ENCODE results near the gene CDK8.

Gene CDK8

DNA sequence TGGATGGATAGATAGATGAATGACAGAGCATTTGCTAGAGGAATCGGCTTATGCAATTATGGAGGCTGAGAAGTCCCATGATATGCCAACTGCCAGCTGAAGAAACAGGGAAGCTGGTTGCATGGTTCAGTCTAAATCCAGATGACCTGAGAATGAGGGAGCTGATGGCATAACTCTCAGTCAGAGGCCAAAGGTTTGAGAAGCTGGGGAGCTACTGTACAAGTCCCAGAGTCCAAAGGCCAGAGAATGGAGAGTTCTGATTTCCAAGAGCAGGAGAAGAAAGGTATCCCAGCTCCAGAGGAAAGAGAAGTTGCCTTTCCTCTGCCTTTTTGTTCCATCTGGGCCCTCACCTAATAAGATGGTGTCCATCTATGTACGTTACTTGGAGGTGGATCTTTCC is 108.3 kb downstream of the CDK8 start:
- Histone ChIP-seq H3K4me1 (ENCODE audit: control insufficient read depth in 5 of 5, insufficient read depth in 5 of 5, low read length in 5 of 5) (no peaks in the 10 kb centered on the region), H3K9me3 (ENCODE audit: control insufficient read depth in 5 of 5, low read length in 5 of 5) (no peaks in the 10 kb centered on the region), H3K9ac (ENCODE audit: low read length in 5 of 5) (no peak overlapping the region), H3K4me3 (ENCODE audit: low read depth in 1 of 5, low read length in 5 of 5) (no peak overlapping the region), H3K27ac (ENCODE audit: low read depth, low read length) (no peak overlapping the region), H3K36me3 (ENCODE audit: control insufficient read depth in 5 of 5, insufficient read depth in 5 of 5, low read length in 5 of 5) (peaks cover 2 to 4% (median 3%) of the 10 kb centered on the region in 5 donors), H3K27me3 (ENCODE audit: control insufficient read depth in 5 of 5, insufficient read depth in 4 of 5, low read length in 5 of 5) (no peaks in the 10 kb centered on the region)

DNA sequence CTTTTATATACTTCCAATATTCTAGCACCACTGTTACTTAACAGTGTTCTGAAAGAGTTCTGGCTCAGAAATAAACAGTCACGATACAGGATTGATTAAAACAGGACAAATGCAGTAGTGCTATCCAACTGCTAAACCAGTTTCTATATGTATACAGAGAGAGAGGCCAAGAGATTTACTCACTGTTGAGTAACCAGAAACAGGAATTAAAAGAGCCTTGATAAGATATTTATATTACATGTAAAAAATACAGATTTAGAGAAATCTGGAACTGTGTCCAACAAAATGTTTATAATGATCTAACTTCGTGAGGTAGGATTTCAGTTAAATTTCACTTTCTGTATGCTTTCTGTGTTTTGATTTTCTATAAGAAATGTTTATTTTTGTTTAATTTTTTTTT is 116.6 kb downstream of the CDK8 start:
- Histone ChIP-seq H3K36me3 (ENCODE audit: control insufficient read depth in 5 of 5, insufficient read depth in 5 of 5, low read length in 5 of 5) (peaks cover 0 to 8% (median 0%) of the 10 kb centered on the region in 5 donors), H3K9ac (ENCODE audit: low read length in 5 of 5) (no peak overlapping the region), H3K4me3 (ENCODE audit: low read depth in 1 of 5, low read length in 5 of 5) (no peak overlapping the region), H3K27me3 (ENCODE audit: control insufficient read depth in 5 of 5, insufficient read depth in 4 of 5, low read length in 5 of 5) (no peaks in the 10 kb centered on the region), H3K4me1 (ENCODE audit: control insufficient read depth in 5 of 5, insufficient read depth in 5 of 5, low read length in 5 of 5) (no peaks in the 10 kb centered on the region), H3K9me3 (ENCODE audit: control insufficient read depth in 5 of 5, low read length in 5 of 5) (no peaks in the 10 kb centered on the region), H3K27ac (ENCODE audit: low read depth, low read length) (no peak overlapping the region)

DNA sequence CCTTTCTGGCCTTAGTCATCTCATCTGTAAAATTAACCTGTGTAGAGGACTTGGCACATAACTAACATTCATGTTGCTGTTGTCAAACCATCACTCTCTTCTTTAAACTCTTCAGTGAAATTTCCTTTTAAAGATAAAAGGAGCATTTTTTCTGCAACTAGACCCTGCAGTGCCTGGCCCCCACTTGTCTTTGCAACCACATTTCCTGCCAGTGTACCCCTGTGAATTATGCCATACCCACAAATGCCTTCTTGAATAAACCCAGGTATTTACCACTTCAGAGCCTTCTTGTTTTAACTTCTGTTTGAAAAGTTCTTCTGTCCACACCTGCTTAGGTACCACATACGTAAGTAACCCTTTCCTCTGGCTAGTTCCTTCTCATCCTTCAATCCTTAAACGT is 118.8 kb downstream of the CDK8 start:
- Histone ChIP-seq H3K27ac (ENCODE audit: low read depth, low read length) (no peak overlapping the region), H3K9ac (ENCODE audit: low read length in 5 of 5) (no peak overlapping the region), H3K4me3 (ENCODE audit: low read depth in 1 of 5, low read length in 5 of 5) (no peak overlapping the region), H3K9me3 (ENCODE audit: control insufficient read depth in 5 of 5, low read length in 5 of 5) (no peaks in the 10 kb centered on the region), H3K4me1 (ENCODE audit: control insufficient read depth in 5 of 5, insufficient read depth in 5 of 5, low read length in 5 of 5) (no peaks in the 10 kb centered on the region), H3K27me3 (ENCODE audit: control insufficient read depth in 5 of 5, insufficient read depth in 4 of 5, low read length in 5 of 5) (no peaks in the 10 kb centered on the region), H3K36me3 (ENCODE audit: control insufficient read depth in 5 of 5, insufficient read depth in 5 of 5, low read length in 5 of 5) (peaks cover 0 to 6% (median 0%) of the 10 kb centered on the region in 5 donors)

GRCh38 chr13:26376430-26376829 is 122.5 kb downstream of the CDK8 start:
- Histone ChIP-seq H3K4me1 (ENCODE audit: control insufficient read depth in 5 of 5, insufficient read depth in 5 of 5, low read length in 5 of 5) (no peaks in the 10 kb centered on the region), H3K27ac (ENCODE audit: low read depth, low read length) (no peak overlapping the region), H3K36me3 (ENCODE audit: control insufficient read depth in 5 of 5, insufficient read depth in 5 of 5, low read length in 5 of 5) (peaks cover 0 to 3% (median 0%) of the 10 kb centered on the region in 5 donors), H3K9me3 (ENCODE audit: control insufficient read depth in 5 of 5, low read length in 5 of 5) (no peaks in the 10 kb centered on the region), H3K27me3 (ENCODE audit: control insufficient read depth in 5 of 5, insufficient read depth in 4 of 5, low read length in 5 of 5) (no peaks in the 10 kb centered on the region), H3K9ac (ENCODE audit: low read length in 5 of 5) (no peak overlapping the region), H3K4me3 (ENCODE audit: low read depth in 1 of 5, low read length in 5 of 5) (no peak overlapping the region)

- no peaks in the 10 kb centered on the region for H3K4me1 ChIP-seq (ENCODE audit: control insufficient read depth in 5 of 5, insufficient read depth in 5 of 5, low read length in 5 of 5)
- no peak overlapping the region for H3K27ac ChIP-seq (ENCODE audit: low read depth, low read length)
- H3K4me3 ChIP-seq (ENCODE audit: low read depth in 1 of 5, low read length in 5 of 5), result no peak overlapping the region
- H3K27me3 ChIP-seq (ENCODE audit: control insufficient read depth in 5 of 5, insufficient read depth in 4 of 5, low read length in 5 of 5), result no peaks in the 10 kb centered on the region
- H3K36me3 ChIP-seq (ENCODE audit: control insufficient read depth in 5 of 5, insufficient read depth in 5 of 5, low read length in 5 of 5), result peaks cover 0 to 3% (median 0%) of the 10 kb centered on the region in 5 donors
- no peak overlapping the region for H3K9ac ChIP-seq (ENCODE audit: low read length in 5 of 5)
- H3K9me3 ChIP-seq (ENCODE audit: control insufficient read depth in 5 of 5, low read length in 5 of 5), result no peaks in the 10 kb centered on the region
Observed at GRCh38 chr13:26377038-26377437, 123.1 kb downstream of the CDK8 start.

DNA sequence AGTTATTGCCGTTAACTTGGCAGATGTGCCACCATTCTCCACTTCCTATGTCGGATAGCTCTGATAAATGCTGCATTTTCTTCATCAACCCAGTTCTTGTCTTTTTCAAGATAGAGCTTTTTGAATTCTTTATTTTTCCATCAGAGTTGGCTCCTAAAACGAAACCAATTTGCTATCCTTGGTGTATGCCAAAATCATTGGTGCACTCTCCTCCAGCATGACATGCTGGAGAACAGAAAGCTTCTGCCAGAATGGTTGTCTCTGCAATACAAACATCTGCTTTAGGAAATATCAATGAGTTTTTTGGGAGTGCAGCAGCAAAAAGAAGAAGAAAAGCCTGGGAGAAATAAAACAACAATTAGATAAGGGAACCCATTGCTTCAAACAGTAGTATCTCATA is 124.2 kb downstream of the CDK8 start:
- Histone ChIP-seq H3K27me3 (ENCODE audit: control insufficient read depth in 5 of 5, insufficient read depth in 4 of 5, low read length in 5 of 5) (no peaks in the 10 kb centered on the region), H3K9ac (ENCODE audit: low read length in 5 of 5) (no peak overlapping the region), H3K4me3 (ENCODE audit: low read depth in 1 of 5, low read length in 5 of 5) (no peak overlapping the region), H3K9me3 (ENCODE audit: control insufficient read depth in 5 of 5, low read length in 5 of 5) (no peaks in the 10 kb centered on the region), H3K4me1 (ENCODE audit: control insufficient read depth in 5 of 5, insufficient read depth in 5 of 5, low read length in 5 of 5) (no peaks in the 10 kb centered on the region), H3K27ac (ENCODE audit: low read depth, low read length) (no peak overlapping the region), H3K36me3 (ENCODE audit: control insufficient read depth in 5 of 5, insufficient read depth in 5 of 5, low read length in 5 of 5) (peaks cover 0 to under 1% (median 0%) of the 10 kb centered on the region in 5 donors)

DNA sequence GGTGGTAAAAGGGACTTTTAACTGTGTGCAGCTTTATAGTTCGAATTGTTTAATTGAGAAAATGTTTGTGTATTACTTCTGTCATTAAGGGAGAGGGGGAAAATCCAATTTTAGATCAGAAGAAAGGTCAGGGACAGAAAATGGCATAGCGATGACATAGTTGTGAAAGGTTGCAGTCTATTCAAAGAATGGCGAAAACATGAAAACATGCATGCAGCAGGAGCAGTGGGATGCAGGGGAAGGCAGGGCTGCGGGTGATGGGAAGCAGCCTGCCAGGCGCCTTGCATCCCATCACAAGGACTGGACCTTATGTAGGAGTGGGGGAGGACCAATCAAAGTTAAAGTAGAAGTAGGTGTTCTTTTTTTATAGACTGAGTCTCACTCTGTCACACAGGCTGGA is 125.9 kb downstream of the CDK8 start:
- no peak overlapping the region for H3K27ac ChIP-seq (ENCODE audit: low read depth, low read length)
- H3K27me3 ChIP-seq (ENCODE audit: control insufficient read depth in 5 of 5, insufficient read depth in 4 of 5, low read length in 5 of 5), result no peaks in the 10 kb centered on the region
- H3K9ac ChIP-seq (ENCODE audit: low read length in 5 of 5), result no peak overlapping the region
- peaks cover 0 to 2% (median 0%) of the 10 kb centered on the region in 5 donors for H3K36me3 ChIP-seq (ENCODE audit: control insufficient read depth in 5 of 5, insufficient read depth in 5 of 5, low read length in 5 of 5)
- H3K4me1 ChIP-seq (ENCODE audit: control insufficient read depth in 5 of 5, insufficient read depth in 5 of 5, low read length in 5 of 5), result no peaks in the 10 kb centered on the region
- no peaks in the 10 kb centered on the region for H3K9me3 ChIP-seq (ENCODE audit: control insufficient read depth in 5 of 5, low read length in 5 of 5)
- H3K4me3 ChIP-seq (ENCODE audit: low read depth in 1 of 5, low read length in 5 of 5), result no peak overlapping the region

DNA sequence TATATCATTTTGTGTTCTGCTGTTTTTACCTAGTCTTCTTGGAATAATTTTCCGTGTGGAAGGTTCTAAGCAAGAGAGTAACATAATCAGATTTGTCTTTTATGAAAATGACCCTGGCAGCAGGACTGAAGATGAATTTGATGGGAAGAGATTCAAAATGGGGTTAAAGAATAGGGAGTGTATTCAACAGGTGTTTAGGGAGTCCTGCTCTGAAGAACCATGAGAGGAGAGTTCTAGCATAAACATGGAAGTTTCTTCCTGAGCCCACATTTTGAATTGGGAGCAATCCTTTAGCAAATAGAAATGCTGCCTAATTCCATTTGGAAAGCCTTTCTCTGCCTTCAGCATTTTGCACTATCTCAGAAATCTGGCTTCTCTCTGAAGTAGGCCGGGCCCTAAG is 127.0 kb downstream of the CDK8 start:
- Histone ChIP-seq H3K27me3 (ENCODE audit: control insufficient read depth in 5 of 5, insufficient read depth in 4 of 5, low read length in 5 of 5) (no peaks in the 10 kb centered on the region), H3K36me3 (ENCODE audit: control insufficient read depth in 5 of 5, insufficient read depth in 5 of 5, low read length in 5 of 5) (peaks cover 0 to 2% (median under 1%) of the 10 kb centered on the region in 5 donors), H3K4me3 (ENCODE audit: low read depth in 1 of 5, low read length in 5 of 5) (no peak overlapping the region), H3K27ac (ENCODE audit: low read depth, low read length) (no peak overlapping the region), H3K4me1 (ENCODE audit: control insufficient read depth in 5 of 5, insufficient read depth in 5 of 5, low read length in 5 of 5) (no peaks in the 10 kb centered on the region), H3K9me3 (ENCODE audit: control insufficient read depth in 5 of 5, low read length in 5 of 5) (no peaks in the 10 kb centered on the region), H3K9ac (ENCODE audit: low read length in 5 of 5) (no peak overlapping the region)

GRCh38 chr13:26382366-26382765 is 128.4 kb downstream of the CDK8 start:
- Histone ChIP-seq H3K9ac (ENCODE audit: low read length in 5 of 5) (no peak overlapping the region), H3K27me3 (ENCODE audit: control insufficient read depth in 5 of 5, insufficient read depth in 4 of 5, low read length in 5 of 5) (no peaks in the 10 kb centered on the region), H3K4me1 (ENCODE audit: control insufficient read depth in 5 of 5, insufficient read depth in 5 of 5, low read length in 5 of 5) (no peaks in the 10 kb centered on the region), H3K27ac (ENCODE audit: low read depth, low read length) (no peak overlapping the region), H3K36me3 (ENCODE audit: control insufficient read depth in 5 of 5, insufficient read depth in 5 of 5, low read length in 5 of 5) (peaks cover 0 to 14% (median 5%) of the 10 kb centered on the region in 5 donors), H3K4me3 (ENCODE audit: low read depth in 1 of 5, low read length in 5 of 5) (no peak overlapping the region), H3K9me3 (ENCODE audit: control insufficient read depth in 5 of 5, low read length in 5 of 5) (no peaks in the 10 kb centered on the region)

DNA sequence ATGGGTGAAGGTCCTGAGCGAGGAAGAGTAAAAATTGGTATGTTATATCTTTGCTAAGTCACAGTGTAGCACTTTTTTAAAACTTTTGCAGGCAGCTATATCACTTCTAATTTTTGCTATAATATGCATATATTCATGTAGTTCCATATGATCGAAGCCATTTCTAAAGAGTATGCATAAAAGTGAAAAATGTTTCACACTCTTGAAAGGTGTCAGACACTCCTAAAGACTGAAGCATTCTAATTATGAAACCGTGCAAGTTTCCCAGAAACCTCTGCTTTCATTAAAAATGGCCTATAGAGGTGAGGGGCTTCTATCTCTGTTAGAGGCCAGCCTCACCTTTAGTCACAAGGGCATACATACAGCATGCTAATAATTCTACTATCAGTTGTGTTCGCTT is 128.9 kb downstream of the CDK8 start:
- H3K9ac ChIP-seq (ENCODE audit: low read length in 5 of 5), result no peak overlapping the region
- H3K9me3 ChIP-seq (ENCODE audit: control insufficient read depth in 5 of 5, low read length in 5 of 5), result no peaks in the 10 kb centered on the region
- H3K27me3 ChIP-seq (ENCODE audit: control insufficient read depth in 5 of 5, insufficient read depth in 4 of 5, low read length in 5 of 5), result no peaks in the 10 kb centered on the region
- peaks cover 0 to 18% (median 10%) of the 10 kb centered on the region in 5 donors for H3K36me3 ChIP-seq (ENCODE audit: control insufficient read depth in 5 of 5, insufficient read depth in 5 of 5, low read length in 5 of 5)
- no peaks in the 10 kb centered on the region for H3K4me1 ChIP-seq (ENCODE audit: control insufficient read depth in 5 of 5, insufficient read depth in 5 of 5, low read length in 5 of 5)
- no peak overlapping the region for H3K4me3 ChIP-seq (ENCODE audit: low read depth in 1 of 5, low read length in 5 of 5)
- no peak overlapping the region for H3K27ac ChIP-seq (ENCODE audit: low read depth, low read length)

GRCh38 chr13:26384587-26384986 is 130.7 kb downstream of the CDK8 start:
- no peak overlapping the region for H3K27ac ChIP-seq (ENCODE audit: low read depth, low read length)
- no peaks in the 10 kb centered on the region for H3K4me1 ChIP-seq (ENCODE audit: control insufficient read depth in 5 of 5, insufficient read depth in 5 of 5, low read length in 5 of 5)
- no peaks in the 10 kb centered on the region for H3K9me3 ChIP-seq (ENCODE audit: control insufficient read depth in 5 of 5, low read length in 5 of 5)
- H3K4me3 ChIP-seq (ENCODE audit: low read depth in 1 of 5, low read length in 5 of 5), result no peak overlapping the region
- peaks cover 0 to 24% (median 18%) of the 10 kb centered on the region in 5 donors for H3K36me3 ChIP-seq (ENCODE audit: control insufficient read depth in 5 of 5, insufficient read depth in 5 of 5, low read length in 5 of 5)
- no peaks in the 10 kb centered on the region for H3K27me3 ChIP-seq (ENCODE audit: control insufficient read depth in 5 of 5, insufficient read depth in 4 of 5, low read length in 5 of 5)
- no peak overlapping the region for H3K9ac ChIP-seq (ENCODE audit: low read length in 5 of 5)

All from subcutaneous abdominal adipose tissue (tissue), 5 donors.